ENCODE results near the gene DNAAF5.

The DNAAF5 gene

DNA sequence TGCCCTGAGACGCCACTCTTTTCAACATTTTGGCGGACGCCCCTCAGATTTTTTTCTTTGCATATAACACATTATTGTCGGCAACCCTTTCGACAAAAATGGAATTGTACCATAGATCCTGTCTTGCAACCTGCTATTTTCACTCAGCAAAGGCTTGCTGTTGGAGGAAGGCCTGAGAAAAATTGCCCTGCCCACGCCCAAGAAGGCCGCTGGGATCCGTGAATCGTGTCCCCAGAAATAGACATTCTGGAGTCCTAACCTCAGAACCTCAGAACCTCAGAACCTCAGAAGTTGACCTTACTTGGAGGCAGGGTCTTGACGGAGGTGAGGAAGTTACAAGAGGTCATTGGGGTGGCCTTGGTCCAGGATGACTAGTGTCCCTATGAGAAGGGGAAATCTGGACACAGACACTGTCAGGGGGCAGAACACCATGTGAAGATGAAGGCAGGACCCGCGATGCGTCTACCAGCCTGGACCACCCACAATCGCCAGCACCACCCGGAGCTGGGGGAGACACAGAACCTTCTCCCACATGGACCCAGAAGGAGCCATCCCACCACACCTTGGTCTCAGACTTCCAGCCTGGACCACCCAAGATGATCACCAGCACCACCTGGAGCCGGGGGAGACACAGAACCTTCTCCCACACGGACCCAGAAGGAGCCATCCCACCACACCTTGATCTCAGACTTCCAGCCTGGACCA is 19.1 kb upstream of the DNAAF5 start:
- DNase-seq = no peak

GRCh38 chr7:710161-710560 is 16.3 kb upstream of the DNAAF5 start:
- DNase-seq = no peak

DNA sequence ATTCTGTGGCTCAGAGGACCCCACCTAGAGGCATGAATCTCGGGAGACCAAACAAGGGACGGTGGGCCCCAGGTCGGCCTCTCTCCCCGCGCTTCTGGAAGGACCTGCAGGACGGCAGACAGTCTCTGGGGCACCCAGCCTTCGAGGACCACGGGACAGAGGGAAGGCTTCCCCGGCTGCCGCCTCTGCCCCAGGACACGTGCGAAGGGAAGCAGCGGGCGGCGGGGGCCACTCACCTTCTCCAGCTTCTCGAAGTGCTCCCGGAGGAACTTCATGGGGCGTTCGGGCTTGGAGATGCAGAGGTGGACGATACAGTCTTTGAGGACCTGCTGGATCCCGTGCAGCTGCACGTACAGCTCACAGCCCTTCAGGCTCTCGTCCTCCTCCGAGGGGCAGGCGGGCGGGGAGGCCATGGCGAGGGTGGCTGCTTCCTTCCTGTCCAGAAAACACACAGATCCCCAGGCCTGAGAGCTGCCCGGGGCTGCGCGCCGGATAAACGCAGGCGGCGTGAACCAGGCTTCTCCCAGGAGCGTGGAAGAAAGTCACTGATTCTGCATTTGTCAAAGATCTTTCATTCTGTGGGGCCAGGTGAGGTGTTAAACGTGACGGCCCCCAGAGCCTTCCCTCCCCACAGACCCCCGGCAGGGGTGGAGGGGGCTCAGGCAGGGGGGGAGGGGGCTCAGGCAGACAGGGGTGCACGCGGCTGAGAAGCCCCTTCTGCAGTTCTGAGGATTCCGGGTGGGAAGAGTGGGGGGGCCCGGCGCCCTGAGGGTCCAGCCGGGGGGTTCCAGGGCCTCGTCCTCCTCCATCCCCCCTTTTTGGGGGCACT is 15.2 kb upstream of the DNAAF5 start:
- DNase-seq = no peak

GRCh38 chr7:711922-712380 is 14.5 kb upstream of the DNAAF5 start:
- DNase-seq = no peak

GRCh38 chr7:712381-713138 is 13.9 kb upstream of the DNAAF5 start:
- no peak for DNase-seq

DNA sequence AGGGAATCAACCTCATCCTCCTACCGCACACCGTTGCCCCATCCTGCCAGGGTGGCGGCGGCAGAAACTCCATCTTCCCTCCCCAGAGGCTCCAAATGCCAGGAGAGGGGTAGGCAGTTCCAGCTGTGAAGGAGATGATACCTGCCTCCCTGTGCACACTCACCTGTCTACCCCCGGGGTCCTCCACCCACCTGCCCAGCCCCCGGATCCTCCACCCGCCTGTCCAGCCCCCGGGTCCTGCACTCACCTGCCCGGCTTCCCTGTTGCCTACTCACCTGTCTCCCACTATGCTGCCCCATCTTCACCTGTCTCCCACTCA is 13.4 kb upstream of the DNAAF5 start:
- DNase-seq = no peak

GRCh38 chr7:713488-714230 is 12.8 kb upstream of the DNAAF5 start:
- no peak for DNase-seq

GRCh38 chr7:714251-714671 is 12.2 kb upstream of the DNAAF5 start:
- no peak for DNase-seq

- no peak for DNase-seq
Observed at GRCh38 chr7:716222-716621, 10.3 kb upstream of the DNAAF5 start.

DNA sequence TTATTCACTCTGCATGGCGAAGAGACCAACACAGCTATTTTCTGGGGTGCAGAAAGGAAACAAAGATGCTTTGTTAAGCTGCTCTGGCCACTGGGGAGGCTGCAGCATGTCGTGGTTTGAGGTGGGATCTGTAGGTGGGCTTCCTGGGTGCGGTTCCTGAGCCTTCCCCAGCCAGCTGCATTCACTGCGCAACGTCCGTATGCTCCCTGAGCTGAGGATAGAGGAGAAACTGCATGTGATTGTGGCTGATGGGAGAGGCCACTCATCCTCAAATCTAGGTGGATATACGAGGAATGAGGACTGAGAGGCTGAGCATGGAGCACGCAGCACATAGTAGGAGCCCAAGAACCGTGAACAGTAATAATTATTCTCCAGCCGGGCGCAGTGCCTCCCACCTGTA is 9.9 kb upstream of the DNAAF5 start:
- DNase-seq = no peak

GRCh38 chr7:721619-722248 is 4.8 kb upstream of the DNAAF5 start:
- DNase-seq = peak; percentile 49

- DNase-seq = no peak
Observed at GRCh38 chr7:723541-723940, 3.0 kb upstream of the DNAAF5 start.

DNA sequence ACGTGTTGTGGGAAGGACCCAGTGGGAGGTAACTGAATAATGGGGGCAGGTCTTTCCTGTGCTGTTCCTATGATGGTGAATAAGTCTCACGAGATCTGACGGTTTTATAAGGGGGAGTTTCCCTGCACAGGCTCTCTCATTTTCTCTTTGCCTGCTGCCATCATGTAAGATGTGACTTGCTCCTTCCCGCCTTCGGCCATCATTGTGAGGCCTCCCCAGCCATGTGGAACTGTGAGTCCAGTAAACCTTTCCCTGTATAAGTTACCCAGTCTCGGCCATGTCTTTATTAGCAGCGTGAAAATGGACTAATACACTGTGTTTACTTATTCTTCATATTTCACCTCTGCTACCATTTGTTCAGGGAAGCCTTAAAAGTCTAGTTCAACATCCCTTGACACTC is 2.2 kb upstream of the DNAAF5 start:
- no peak for DNase-seq

- DNase-seq = peak; percentile 95
Observed at GRCh38 chr7:725223-726005, 1.1 kb upstream of the DNAAF5 start.

DNA sequence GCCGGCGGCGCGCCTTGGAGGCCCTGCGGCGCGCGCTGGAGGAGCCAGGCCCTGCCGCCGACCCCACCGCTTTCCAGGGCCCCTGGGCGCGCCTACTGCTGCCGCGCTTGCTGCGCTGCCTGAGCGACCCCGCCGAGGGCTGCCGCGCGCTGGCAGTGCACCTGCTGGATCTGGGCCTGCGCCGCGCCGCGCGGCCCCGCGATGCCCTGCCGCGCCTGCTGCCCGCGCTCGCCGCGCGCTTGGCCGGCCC is 280 bp downstream of the DNAAF5 start:
- no peak for DNase-seq

DNA sequence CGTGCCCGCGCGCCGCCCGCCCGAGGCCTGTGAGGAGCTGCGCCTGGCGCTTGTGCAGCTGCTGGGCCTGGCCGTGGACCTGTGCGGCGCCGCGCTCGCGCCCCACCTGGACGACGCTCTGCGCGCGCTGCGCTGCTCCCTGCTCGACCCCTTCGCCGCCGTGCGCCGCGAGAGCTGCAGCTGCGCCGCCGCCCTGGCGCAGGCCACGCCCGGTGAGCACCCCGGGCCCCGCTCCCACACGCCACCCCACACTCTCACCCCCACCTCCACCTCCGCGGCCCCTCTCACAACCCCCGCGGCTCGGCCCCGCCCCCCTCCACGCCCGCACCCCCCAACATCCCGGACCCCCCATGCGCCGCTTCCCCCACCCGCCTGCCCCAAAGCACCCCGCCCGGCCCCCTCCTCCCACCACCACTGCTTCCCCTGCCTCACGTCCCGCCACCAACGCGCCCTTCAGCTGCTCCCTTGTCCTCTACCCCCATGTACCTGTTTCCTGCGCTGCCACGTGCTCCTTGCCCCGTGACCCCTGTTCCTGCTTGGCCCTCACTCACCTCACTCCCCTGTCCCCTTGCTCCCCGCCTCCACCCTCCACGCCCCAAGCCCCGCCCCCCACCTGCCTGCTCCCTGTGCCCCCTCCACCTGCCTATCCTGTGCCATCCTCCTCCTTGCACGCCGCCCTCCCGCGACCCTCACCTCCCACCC is 756 bp downstream of the DNAAF5 start, which contains the start of gene PRKAR1B:
Gene PRKAR1B (minus strand): TSS at position 178 of the 702 bp plus-strand sequence. CDS start 15,776 bp downstream, outside the sequence.
- DNase-seq = peak; percentile 72

DNA sequence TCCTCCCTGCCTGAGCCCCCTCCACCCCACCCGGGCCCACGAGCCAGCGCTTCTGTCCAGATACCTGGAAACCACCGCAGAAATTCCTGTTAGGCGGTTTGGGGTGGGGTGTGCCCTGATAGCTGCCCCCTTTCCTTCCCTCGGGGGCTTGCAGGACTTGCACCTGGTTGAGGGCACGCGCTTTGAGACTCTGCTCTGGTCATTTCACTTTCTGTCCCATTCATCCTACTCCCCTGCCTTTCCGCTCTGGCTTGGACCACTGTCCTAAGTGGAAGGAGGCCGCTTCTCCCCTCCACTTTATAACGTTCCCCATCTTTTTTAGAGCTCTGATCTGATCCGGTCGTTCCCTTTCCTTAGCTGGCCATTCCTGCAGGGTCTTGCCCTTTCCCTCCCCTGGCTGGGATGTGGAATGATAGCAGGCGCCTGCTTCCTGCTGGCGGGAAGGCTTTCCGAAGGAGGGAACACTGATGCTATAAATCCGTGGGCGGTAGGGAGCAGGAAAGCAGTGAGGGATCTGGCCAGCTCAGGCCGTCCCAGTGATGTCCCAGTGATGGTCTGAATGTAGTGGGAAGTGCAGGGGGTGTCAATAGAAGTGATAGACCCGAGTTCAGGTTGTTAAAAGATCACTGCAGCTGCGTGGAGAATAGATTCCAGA is 1.4 kb downstream of the DNAAF5 start:
- DNase-seq = peak; percentile 20

DNA sequence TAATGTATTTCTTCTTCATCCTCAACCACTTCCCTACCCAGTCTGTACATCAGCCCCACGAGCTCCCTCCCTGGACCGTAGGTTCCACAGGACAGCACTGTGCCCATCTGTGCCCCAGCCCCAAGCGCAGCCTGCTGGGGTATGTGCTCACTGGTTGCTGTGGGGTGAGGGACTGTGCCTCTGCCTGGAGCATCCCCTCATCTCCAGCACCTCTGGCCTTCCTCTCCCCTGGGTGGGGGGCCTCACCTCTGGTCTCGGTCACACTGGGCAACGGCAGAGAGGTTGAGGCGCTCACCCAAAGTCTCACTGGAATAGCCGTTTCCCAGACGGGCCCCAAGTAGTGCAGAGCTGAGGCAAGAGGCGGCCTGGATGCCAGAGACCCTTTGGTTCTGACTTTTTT is 2.1 kb downstream of the DNAAF5 start:
- no peak for DNase-seq

DNA sequence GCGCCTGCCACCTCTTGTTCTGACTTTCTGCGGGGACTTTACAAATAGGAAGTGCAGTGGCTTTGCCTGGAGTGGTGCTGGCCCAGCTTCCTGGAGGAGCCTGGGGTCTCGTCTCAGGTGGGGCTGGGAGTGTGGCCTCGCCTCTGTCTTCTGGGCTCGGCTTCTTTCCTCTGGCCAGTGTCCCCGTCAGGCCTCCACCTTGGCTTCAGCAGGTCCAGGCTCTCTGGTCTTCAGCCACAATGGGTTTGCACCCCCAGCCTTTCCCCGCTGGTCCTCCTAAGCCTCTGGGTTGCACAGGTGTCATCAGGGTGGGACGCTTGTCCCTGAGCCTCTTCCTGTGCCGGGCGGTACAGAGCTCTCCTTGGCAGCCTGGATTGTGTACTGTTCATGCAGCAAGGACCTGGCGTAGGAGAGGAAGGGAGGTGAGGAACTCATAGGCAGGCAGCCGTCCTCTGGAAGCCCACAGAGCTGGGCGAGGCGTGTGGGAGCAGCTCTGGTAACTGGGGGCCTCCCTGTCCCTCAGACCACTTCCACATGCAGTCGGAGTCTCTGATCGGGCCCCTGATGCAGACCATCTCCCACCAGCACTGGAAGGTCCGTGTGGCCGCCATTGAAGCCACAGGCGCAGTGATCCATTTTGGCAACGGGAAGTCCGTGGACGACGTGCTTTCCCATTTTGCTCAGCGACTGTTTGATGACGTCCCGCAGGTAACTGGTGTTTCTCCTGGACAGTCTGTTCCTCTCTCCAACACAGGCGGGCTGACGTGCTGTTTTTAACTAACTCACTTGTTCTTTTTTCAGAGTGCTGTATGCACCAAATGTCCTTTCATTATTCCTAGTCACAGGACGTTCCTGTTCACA is 2.9 kb downstream of the DNAAF5 start:
- no peak for DNase-seq

Data from NCI-H226 (cell line).